Measurements from ENCODE around the gene RAB3C. TPM values are rescaled to one million over a fixed set of nuclear protein-coding genes. Genes with fewer than 3 reads are reported as not detected.

RAB3C gene
- polyA plus RNA-seq, 1 donor (not counting 4 experiments of a cell fraction or from before 2014, with no cell fraction given) = not detected

DNA sequence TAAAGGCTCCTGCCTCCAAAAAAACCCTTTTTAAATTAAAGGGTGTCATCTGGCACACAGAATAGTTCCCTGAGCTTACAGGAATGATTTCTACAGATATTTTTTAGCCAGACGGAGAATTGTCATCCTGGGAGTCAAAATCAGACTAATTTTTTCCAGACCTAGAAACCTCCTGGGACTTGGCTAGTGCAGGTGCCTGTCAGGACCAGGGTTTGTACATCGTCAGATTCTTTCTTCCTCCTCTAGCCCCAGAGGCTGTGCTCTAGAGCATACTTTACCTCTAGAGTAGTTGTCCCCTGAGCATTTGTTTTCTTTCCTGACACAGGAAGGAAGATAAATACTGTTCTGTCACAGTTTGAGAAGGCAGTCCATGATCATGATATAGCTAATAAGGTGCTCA is 52.5 kb downstream of the RAB3C start:
- Histone ChIP-seq H3K4me1 (ENCODE audit: control insufficient read depth, extremely low read depth, insufficient read depth, low read length) (no peaks in the 10 kb centered on the region), H3K4me2 (ENCODE audit: control insufficient read depth, extremely low read depth, insufficient read depth, low read depth, low read length) (no peak overlapping the region), H3K79me2 (ENCODE audit: control insufficient read depth, insufficient read depth, low read length) (no peaks in the 10 kb centered on the region), H3K9me3 (ENCODE audit: control insufficient read depth, low read depth, low read length) (no peaks in the 10 kb centered on the region), H3K36me3 (ENCODE audit: control insufficient read depth in 2 of 2, extremely low read depth in 1 of 2, insufficient read depth in 2 of 2, low read length in 2 of 2) (no peaks in the 10 kb centered on the region), H2AFZ (ENCODE audit: control insufficient read depth, low read length) (no peak overlapping the region), H3K9ac (ENCODE audit: control insufficient read depth, extremely low read depth, insufficient read depth, low read length) (no peak overlapping the region), H3K9me1 (ENCODE audit: control insufficient read depth, extremely low read depth, insufficient read depth, low read length) (no peaks in the 10 kb centered on the region), H4K20me1 (ENCODE audit: control insufficient read depth, extremely low read depth, insufficient read depth, low read length) (no peaks in the 10 kb centered on the region), H3K4me3 (ENCODE audit: control insufficient read depth in 2 of 3, extremely low read depth in 1 of 3, insufficient read depth in 2 of 3, low read depth in 1 of 3, low read length in 3 of 3) (no peak overlapping the region), H3K27ac (ENCODE audit: control insufficient read depth, insufficient read depth, low read length) (no peak overlapping the region), H3K27me3 (ENCODE audit: control insufficient read depth, extremely low read depth, insufficient read depth, low read length) (no peaks in the 10 kb centered on the region)
- DNase-seq (ENCODE audit: low read depth, low spot score) = no peak
- dilution Hi-C loops (cut with MboI; ENCODE audit: extremely low pct_ligation_motif_present, low sequenced_read_pairs) = no loop called here
- FAIRE-seq = no peak
- no peak for TF ChIP-seq EZH2 (IDR thresholded peaks at IDR 0.05; ENCODE audit: low read length)
- TF ChIP-seq, protein P1, sequence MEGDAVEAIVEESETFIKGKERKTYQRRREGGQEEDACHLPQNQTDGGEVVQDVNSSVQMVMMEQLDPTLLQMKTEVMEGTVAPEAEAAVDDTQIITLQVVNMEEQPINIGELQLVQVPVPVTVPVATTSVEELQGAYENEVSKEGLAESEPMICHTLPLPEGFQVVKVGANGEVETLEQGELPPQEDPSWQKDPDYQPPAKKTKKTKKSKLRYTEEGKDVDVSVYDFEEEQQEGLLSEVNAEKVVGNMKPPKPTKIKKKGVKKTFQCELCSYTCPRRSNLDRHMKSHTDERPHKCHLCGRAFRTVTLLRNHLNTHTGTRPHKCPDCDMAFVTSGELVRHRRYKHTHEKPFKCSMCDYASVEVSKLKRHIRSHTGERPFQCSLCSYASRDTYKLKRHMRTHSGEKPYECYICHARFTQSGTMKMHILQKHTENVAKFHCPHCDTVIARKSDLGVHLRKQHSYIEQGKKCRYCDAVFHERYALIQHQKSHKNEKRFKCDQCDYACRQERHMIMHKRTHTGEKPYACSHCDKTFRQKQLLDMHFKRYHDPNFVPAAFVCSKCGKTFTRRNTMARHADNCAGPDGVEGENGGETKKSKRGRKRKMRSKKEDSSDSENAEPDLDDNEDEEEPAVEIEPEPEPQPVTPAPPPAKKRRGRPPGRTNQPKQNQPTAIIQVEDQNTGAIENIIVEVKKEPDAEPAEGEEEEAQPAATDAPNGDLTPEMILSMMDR (optimal IDR thresholded peaks at IDR 0.05 in 1 of 3, IDR thresholded peaks at IDR 0.05 in 1 of 3, conservative IDR thresholded peaks at IDR 0.05 in 1 of 3; ENCODE audit: extremely low read depth in 1 of 3, insufficient read depth in 2 of 3, low read length in 3 of 3) = no peak

DNA sequence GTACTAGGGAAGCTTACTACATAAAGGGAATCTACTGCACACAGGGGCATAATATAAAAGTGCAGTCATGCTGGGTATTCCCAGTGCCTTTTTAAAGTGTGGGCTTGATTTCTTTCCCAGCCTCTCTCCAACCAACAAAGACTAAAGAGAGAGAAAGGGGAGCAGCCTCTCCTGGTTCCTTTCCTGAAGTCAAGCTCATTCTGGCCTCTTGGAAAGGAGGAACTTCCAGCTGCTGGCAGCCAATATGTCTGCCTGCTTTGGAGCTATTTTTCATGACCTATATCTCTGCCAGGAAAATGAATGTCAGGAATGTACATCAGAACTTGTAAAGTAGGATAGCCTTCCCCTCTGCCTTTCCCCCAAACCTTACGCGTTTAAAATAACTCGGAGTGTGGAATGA is 57.1 kb downstream of the RAB3C start:
- dilution Hi-C loops (cut with MboI; ENCODE audit: extremely low pct_ligation_motif_present, low sequenced_read_pairs) = no loop called here
- FAIRE-seq = no peak
- H3K9me3 ChIP-seq (ENCODE audit: control insufficient read depth, low read depth, low read length) = no peaks in the 10 kb centered on the region

More for the DNA sequence above, 57.1 kb downstream of the RAB3C start:
- H2AFZ ChIP-seq (ENCODE audit: control insufficient read depth, low read length) = no peak overlapping the region
- TF ChIP-seq EZH2 (IDR thresholded peaks at IDR 0.05; ENCODE audit: low read length) = no peak
- TF ChIP-seq, protein P1 (optimal IDR thresholded peaks at IDR 0.05 in 1 of 3, IDR thresholded peaks at IDR 0.05 in 1 of 3, conservative IDR thresholded peaks at IDR 0.05 in 1 of 3; ENCODE audit: extremely low read depth in 1 of 3, insufficient read depth in 2 of 3, low read length in 3 of 3) = no peak
- H3K36me3 ChIP-seq (ENCODE audit: control insufficient read depth in 2 of 2, extremely low read depth in 1 of 2, insufficient read depth in 2 of 2, low read length in 2 of 2) = no peaks in the 10 kb centered on the region
- no peaks in the 10 kb centered on the region for H3K9me1 ChIP-seq (ENCODE audit: control insufficient read depth, extremely low read depth, insufficient read depth, low read length)
- H3K27me3 ChIP-seq (ENCODE audit: control insufficient read depth, extremely low read depth, insufficient read depth, low read length) = no peaks in the 10 kb centered on the region
- H3K9ac ChIP-seq (ENCODE audit: control insufficient read depth, extremely low read depth, insufficient read depth, low read length) = no peak overlapping the region
- H3K4me2 ChIP-seq (ENCODE audit: control insufficient read depth, extremely low read depth, insufficient read depth, low read depth, low read length) = no peak overlapping the region
- no peak overlapping the region for H3K27ac ChIP-seq (ENCODE audit: control insufficient read depth, insufficient read depth, low read length)
- DNase-seq (ENCODE audit: low read depth, low spot score) = no peak
- no peaks in the 10 kb centered on the region for H3K4me1 ChIP-seq (ENCODE audit: control insufficient read depth, extremely low read depth, insufficient read depth, low read length)
- H3K79me2 ChIP-seq (ENCODE audit: control insufficient read depth, insufficient read depth, low read length) = no peaks in the 10 kb centered on the region
- no peaks in the 10 kb centered on the region for H4K20me1 ChIP-seq (ENCODE audit: control insufficient read depth, extremely low read depth, insufficient read depth, low read length)
- H3K4me3 ChIP-seq (ENCODE audit: control insufficient read depth in 2 of 3, extremely low read depth in 1 of 3, insufficient read depth in 2 of 3, low read depth in 1 of 3, low read length in 3 of 3) = no peak overlapping the region
